HUES64 (cell line): Measurements from ENCODE around the gene NECAP2.
"Not testable (repeated sequence)": the region's sequence is repeated elsewhere in the genome, so short reads cannot be mapped to it uniquely, and the experiment has no call there.

Experiments
- H3K27ac ChIP-seq: 2 replicates; pipeline ENCODE4 v1.7.0; 2013; ENCODE audit warnings: low read depth, low read length, inconsistent platforms
- H3K27me3 ChIP-seq: 2 replicates; pipeline ENCODE4 v1.6.1; 2013; ENCODE audit warnings: mild to moderate bottlenecking, low read length; ENCODE audit not compliant: insufficient read depth
- H3K36me3 ChIP-seq: 2 replicates; pipeline ENCODE4 v1.6.1; 2013; ENCODE audit warnings: mild to moderate bottlenecking, low read length; ENCODE audit not compliant: insufficient read depth
- H3K4me1 ChIP-seq: 2 replicates; pipeline ENCODE4 v1.6.1; 2013; ENCODE audit warnings: mild to moderate bottlenecking, low read length, moderate library complexity; ENCODE audit not compliant: insufficient read depth
- H3K4me3 ChIP-seq: 2 replicates; pipeline ENCODE4 v1.5.1; 2013; ENCODE audit warnings: mild to moderate bottlenecking, low read length, moderate library complexity
- H3K9ac ChIP-seq: 2 replicates; pipeline ENCODE4 v1.6.1; 2013; ENCODE audit warnings: mild to moderate bottlenecking, low read depth, low read length
- H3K9me3 ChIP-seq: 2 replicates; pipeline ENCODE4 v1.6.1; 2013; ENCODE audit warnings: low read depth, low read length; ENCODE audit not compliant: insufficient read depth
- WGBS: fragments of 150-250, 120-280 bp; methylation state at CpG from one replicate; pipeline ENCODE4 v1.1.7; 2013; ENCODE audit warnings: missing lambda C conversion rate; 5-methylcytosine and 5-hydroxymethylcytosine counted together

The NECAP2 gene

GRCh38 chr1:16462773-16463330 is 22.3 kb downstream of the NECAP2 start:
- H3K9ac ChIP-seq = no peak overlapping the region
- H3K4me1 ChIP-seq = no peaks in the 10 kb centered on the region
- no peaks in the 10 kb centered on the region for H3K27me3 ChIP-seq
- H3K36me3 ChIP-seq = peaks cover 24% of the 10 kb centered on the region
- no peak overlapping the region for H3K27ac ChIP-seq
- WGBS = 94% methylated on average over 7 of the region's 7 CpGs
- H3K4me3 ChIP-seq = no peak overlapping the region
- H3K9me3 ChIP-seq = no peaks in the 10 kb centered on the region

GRCh38 chr1:16464917-16465625 is 24.5 kb downstream of the NECAP2 start:
- Histone ChIP-seq H3K36me3 (peaks cover 3% of the 10 kb centered on the region), H3K4me1 (no peaks in the 10 kb centered on the region), H3K4me3 (no peak overlapping the region), H3K9ac (no peak overlapping the region), H3K9me3 (no peaks in the 10 kb centered on the region), H3K27ac (no peak overlapping the region), H3K27me3 (no peaks in the 10 kb centered on the region)
- WGBS = 93% methylated on average over 21 of the region's 21 CpGs

GRCh38 chr1:16468558-16468957 is 28.0 kb downstream of the NECAP2 start:
- Histone ChIP-seq H3K27me3 (no peaks in the 10 kb centered on the region), H3K9me3 (no peaks in the 10 kb centered on the region), H3K4me3 (no peak overlapping the region), H3K9ac (no peak overlapping the region), H3K36me3 (peaks cover 23% of the 10 kb centered on the region), H3K27ac (no peak overlapping the region), H3K4me1 (no peaks in the 10 kb centered on the region)
- WGBS = 81% methylated on average over 3 of the region's 3 CpGs

- Histone ChIP-seq H3K4me3 (no peak overlapping the region), H3K9ac (no peak overlapping the region), H3K9me3 (no peaks in the 10 kb centered on the region), H3K27ac (no peak overlapping the region), H3K27me3 (no peaks in the 10 kb centered on the region), H3K4me1 (no peaks in the 10 kb centered on the region), H3K36me3 (peaks cover 49% of the 10 kb centered on the region)
- 95% methylated on average over 28 of the region's 28 CpGs for WGBS
These were observed 33.8 kb downstream of the NECAP2 start for GRCh38 chr1:16474166-16474800.

- H3K27me3 ChIP-seq, H3K9ac ChIP-seq, H3K27ac ChIP-seq, H3K4me1 ChIP-seq, H3K9me3 ChIP-seq, H3K4me3 ChIP-seq: not testable (repeated sequence)
- H3K36me3 ChIP-seq = peaks cover 49% of the 10 kb centered on the region
- 89% methylated on average over 1 of the region's 2 CpGs for WGBS
These were observed 34.4 kb downstream of the NECAP2 start for GRCh38 chr1:16474891-16475290.

GRCh38 chr1:16475771-16476770 is 35.5 kb downstream of the NECAP2 start:
- WGBS = 90% methylated on average over 26 of the region's 29 CpGs
- H3K27ac ChIP-seq, H3K9me3 ChIP-seq, H3K4me3 ChIP-seq, H3K9ac ChIP-seq, H3K27me3 ChIP-seq, H3K4me1 ChIP-seq: not testable (repeated sequence)
- peaks cover 54% of the 10 kb centered on the region for H3K36me3 ChIP-seq

GRCh38 chr1:16478091-16478490 is 37.6 kb downstream of the NECAP2 start:
- H3K27ac ChIP-seq = no peak overlapping the region
- no peak overlapping the region for H3K4me3 ChIP-seq
- H3K4me1 ChIP-seq = no peaks in the 10 kb centered on the region
- H3K9me3 ChIP-seq = no peaks in the 10 kb centered on the region
- peaks cover 49% of the 10 kb centered on the region for H3K36me3 ChIP-seq
- no peaks in the 10 kb centered on the region for H3K27me3 ChIP-seq
- no peak overlapping the region for H3K9ac ChIP-seq
- WGBS = 95% methylated on average over 12 of the region's 12 CpGs

GRCh38 chr1:16483146-16483545 is 42.6 kb downstream of the NECAP2 start:
- peaks cover 34% of the 10 kb centered on the region for H3K36me3 ChIP-seq
- not testable (repeated sequence) for H3K9me3 ChIP-seq
- WGBS = 96% methylated on average over 26 of the region's 26 CpGs

GRCh38 chr1:16483639-16484500 is 43.3 kb downstream of the NECAP2 start:
- not testable (repeated sequence) for H3K9ac ChIP-seq, H3K4me3 ChIP-seq, H3K4me1 ChIP-seq, H3K27me3 ChIP-seq, H3K9me3 ChIP-seq, H3K27ac ChIP-seq
- WGBS = 90% methylated on average over 42 of the region's 45 CpGs
- peaks cover 27% of the 10 kb centered on the region for H3K36me3 ChIP-seq

More at GRCh38 chr1:16483146-16483545, 42.6 kb downstream of the NECAP2 start:
- H3K27me3 ChIP-seq, H3K4me3 ChIP-seq, H3K27ac ChIP-seq, H3K9ac ChIP-seq, H3K4me1 ChIP-seq: not testable (repeated sequence)

GRCh38 chr1:16484501-16484835 is 43.9 kb downstream of the NECAP2 start:
- no peaks in the 10 kb centered on the region for H3K27me3 ChIP-seq
- no peaks in the 10 kb centered on the region for H3K4me1 ChIP-seq
- no peaks in the 10 kb centered on the region for H3K9me3 ChIP-seq
- H3K27ac ChIP-seq = no peak overlapping the region
- no peak overlapping the region for H3K4me3 ChIP-seq
- H3K36me3 ChIP-seq = peaks cover 29% of the 10 kb centered on the region
- WGBS = 93% methylated on average over 8 of the region's 8 CpGs
- H3K9ac ChIP-seq = no peak overlapping the region
